HepG2 (cell line): ENCODE measurements around the gene WWC2. TPM values are rescaled to one million over a fixed set of nuclear protein-coding genes. Genes with fewer than 3 reads are reported as not detected.

ENCODE experiments used
- ARID2 ChIP-seq: sonication (generic); formaldehyde crosslinking; IDR thresholded peaks from 2 replicates; pipeline ENCODE4 v1.8.1; 2022; ENCODE audit warnings: mild to moderate bottlenecking, missing genetic modification reagents, borderline replicate concordance
- BCL6 ChIP-seq: IDR thresholded peaks from 2 replicates; pipeline ENCODE4 v1.6.1; 2016; ENCODE audit warnings: missing genetic modification reagents, missing compliant biosample characterization
- HNRNPK ChIP-seq: fragments of 200-400 bp; formaldehyde crosslinking; IDR thresholded peaks from 2 replicates; pipeline ENCODE4 v1.6.1; 2018; ENCODE audit warnings: low read length, low read depth, moderate library complexity, mild to moderate bottlenecking; ENCODE audit not compliant: poor library complexity, severe bottlenecking
- KLF11 ChIP-seq: IDR thresholded peaks from 2 replicates; pipeline ENCODE4 v1.6.1; 2016; ENCODE audit warnings: missing compliant biosample characterization
- PHF5A ChIP-seq: IDR thresholded peaks from one replicate; pipeline ENCODE4 v1.6.1; 2018; ENCODE audit warnings: low read depth, missing genetic modification reagents; ENCODE audit not compliant: unreplicated experiment
- RBAK ChIP-seq: sonication (generic); formaldehyde crosslinking; IDR thresholded peaks from 2 replicates; pipeline ENCODE4 v1.5.1; 2020; ENCODE audit warnings: mild to moderate bottlenecking, missing genetic modification reagents
- SPEN ChIP-seq: sonication (generic); formaldehyde crosslinking; IDR thresholded peaks from 2 replicates; pipeline ENCODE4 v1.5.1; 2020; ENCODE audit warnings: low read depth, mild to moderate bottlenecking, missing genetic modification reagents
- YEATS2 ChIP-seq: sonication (generic); formaldehyde crosslinking; IDR thresholded peaks from 2 replicates; pipeline ENCODE4 v1.4.0; 2020; ENCODE audit warnings: missing genetic modification reagents, borderline replicate concordance
- ZNF468 ChIP-seq: sonication (generic); formaldehyde crosslinking; IDR thresholded peaks from 2 replicates; pipeline ENCODE4 v1.8.0; 2022; ENCODE audit warnings: mild to moderate bottlenecking, moderate library complexity, missing genetic modification reagents
- ZNF546 ChIP-seq: sonication (generic); formaldehyde crosslinking; conservative IDR thresholded peaks from 2 replicates; pipeline ENCODE4 v1.8.1; 2023; ENCODE audit warnings: mild to moderate bottlenecking, missing genetic modification reagents
- ZNF644 ChIP-seq: IDR thresholded peaks from 2 replicates; pipeline ENCODE4 v1.6.1; 2016; ENCODE audit warnings: low read depth
- ZNF674 ChIP-seq: sonication (generic); formaldehyde crosslinking; IDR thresholded peaks from 2 replicates; pipeline ENCODE4 v1.5.0; 2020; ENCODE audit warnings: low read depth, mild to moderate bottlenecking, missing genetic modification reagents
- ZNF749 ChIP-seq: sonication (generic); formaldehyde crosslinking; IDR thresholded peaks from 2 replicates; pipeline ENCODE4 v1.8.0; 2022; ENCODE audit warnings: mild to moderate bottlenecking, missing genetic modification reagents, moderate library complexity, borderline replicate concordance
- polyA plus RNA-seq, 8 experiments: library from polyadenylated mRNA; depleted of rRNA in 3 of 8; stranded (reverse) in 7 of 8; unstranded in 1 of 8; fragments of >200 nt; fragmentation: Illumina TruSeq in 4 of 8; extraction: Trizol in 4 of 8; gene quantifications; 2 replicates each; pipeline versions ENCODE4 v1.2.1 to v1.2.3, GENCODE V29; 2011 to 2016; ENCODE audit warnings: low read depth in 4 of 8, missing spikeins in 1 of 8, mixed read lengths in 1 of 8; ENCODE audit not compliant: insufficient read depth in 1 of 8
- total RNA-seq, 5 experiments: library from RNA; depleted of rRNA; stranded (reverse); fragments of >200 nt; fragmentation: Illumina TruSeq; extraction: Trizol; gene quantifications; 2 replicates each; pipeline ENCODE4 v1.2.3, GENCODE V29; 2016; ENCODE audit warnings: low read depth in 1 of 5
- TF ChIP-seq, protein P1 (sequence below): sonication (generic); formaldehyde crosslinking; IDR thresholded peaks from 2 replicates; pipeline ENCODE4 v1.5.1; 2020; ENCODE audit warnings: mild to moderate bottlenecking, missing genetic modification reagents, moderate library complexity
- TF ChIP-seq, protein P2 (sequence below): sonication (generic); formaldehyde crosslinking; IDR thresholded peaks from 2 replicates; pipeline ENCODE4 v1.4.0; 2020; ENCODE audit warnings: mild to moderate bottlenecking, missing genetic modification reagents
- TF ChIP-seq, protein P3 (sequence below): sonication (generic); formaldehyde crosslinking; IDR thresholded peaks from 2 replicates; pipeline ENCODE4 v1.4.0; 2020; ENCODE audit warnings: missing genetic modification reagents
- TF ChIP-seq, protein P4 (sequence below): IDR thresholded peaks from 2 replicates; pipeline ENCODE4 v1.6.1; 2012; ENCODE audit warnings: low read depth, low read length, improper control_type of control experiment
- TF ChIP-seq, protein P5 (sequence below): sonication (generic); formaldehyde crosslinking; IDR thresholded peaks from 2 replicates; pipeline ENCODE4; 2020; ENCODE audit warnings: missing genetic modification reagents, mild to moderate bottlenecking, borderline replicate concordance

Gene WWC2
- total and polyA plus RNA-seq, 2 of the 13 experiments (the other 11 are each of a cell fraction or from before 2014, with no cell fraction given) = 40.0 to 50.1 TPM

DNA sequence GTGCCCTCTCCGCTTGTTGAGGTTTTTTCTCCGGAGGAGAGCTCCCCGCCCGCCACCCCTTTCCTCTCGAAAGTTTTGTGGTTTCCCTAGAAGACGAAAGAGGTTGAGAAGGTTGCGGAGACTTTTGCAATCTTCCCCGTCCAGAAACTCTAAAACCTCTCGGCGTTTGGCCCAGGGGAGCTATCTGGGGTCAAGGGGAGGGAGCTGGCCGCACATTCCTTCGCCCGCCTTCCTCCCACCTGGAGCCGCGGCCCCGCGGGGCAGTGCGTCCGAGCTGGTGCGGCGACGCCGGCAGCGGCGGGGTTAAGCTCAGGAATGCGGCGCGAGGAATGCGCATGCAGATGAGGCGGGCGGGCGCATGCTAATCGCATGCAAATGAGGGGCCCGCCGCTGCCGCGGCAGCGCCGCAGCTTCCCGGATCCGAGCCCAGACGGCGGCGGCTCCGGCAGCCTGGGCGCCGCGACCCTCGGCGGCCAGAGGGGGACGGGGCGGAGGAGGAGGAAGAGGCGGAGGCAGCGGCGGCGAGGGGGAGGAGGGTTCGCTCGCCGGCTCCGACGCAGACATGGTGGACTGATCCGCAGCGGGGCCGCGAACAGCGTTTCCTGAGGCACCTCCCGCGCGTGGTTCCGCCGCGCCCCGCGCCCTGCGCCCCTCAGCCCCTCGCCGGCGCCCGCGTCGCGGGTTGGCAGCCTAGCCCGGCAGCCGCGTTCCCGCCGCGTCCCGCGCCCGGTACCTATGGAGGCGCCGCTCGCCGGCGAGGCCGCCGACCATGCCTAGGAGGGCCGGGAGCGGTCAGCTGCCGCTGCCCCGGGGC lies at the start of gene WWC2 (continued):
- TF ChIP-seq PHF5A (CRISPR knock-in tag) (peak; percentile 43), ARID2 (peak; percentile 77; the same call in 1 of the 2 replicates), ZNF749 (CRISPR knock-in tag) (peak; percentile 78; the same call in 1 of the 2 replicates), RBAK (CRISPR knock-in tag) (no peak), ZNF674 (no peak), BCL6 (CRISPR knock-in tag) (peak; percentile 74; the same call in 1 of the 2 replicates), HNRNPK (peak; percentile 85), KLF11 (no peak), SPEN (peak; percentile 25; the same call in 1 of the 2 replicates), ZNF546 (CRISPR knock-in tag) (peak; percentile 82), ZNF644 (CRISPR knock-in tag) (no peak), YEATS2 (CRISPR knock-in tag) (peak; percentile 49; the same call in 1 of the 2 replicates), ZNF468 (CRISPR knock-in tag) (peak; percentile 76; the same call in 1 of the 2 replicates)
- TF ChIP-seq, protein P1, sequence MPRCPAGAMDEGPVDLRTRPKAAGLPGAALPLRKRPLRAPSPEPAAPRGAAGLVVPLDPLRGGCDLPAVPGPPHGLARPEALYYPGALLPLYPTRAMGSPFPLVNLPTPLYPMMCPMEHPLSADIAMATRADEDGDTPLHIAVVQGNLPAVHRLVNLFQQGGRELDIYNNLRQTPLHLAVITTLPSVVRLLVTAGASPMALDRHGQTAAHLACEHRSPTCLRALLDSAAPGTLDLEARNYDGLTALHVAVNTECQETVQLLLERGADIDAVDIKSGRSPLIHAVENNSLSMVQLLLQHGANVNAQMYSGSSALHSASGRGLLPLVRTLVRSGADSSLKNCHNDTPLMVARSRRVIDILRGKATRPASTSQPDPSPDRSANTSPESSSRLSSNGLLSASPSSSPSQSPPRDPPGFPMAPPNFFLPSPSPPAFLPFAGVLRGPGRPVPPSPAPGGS (CRISPR knock-in tag) = peak; percentile 73
- TF ChIP-seq, protein P2, sequence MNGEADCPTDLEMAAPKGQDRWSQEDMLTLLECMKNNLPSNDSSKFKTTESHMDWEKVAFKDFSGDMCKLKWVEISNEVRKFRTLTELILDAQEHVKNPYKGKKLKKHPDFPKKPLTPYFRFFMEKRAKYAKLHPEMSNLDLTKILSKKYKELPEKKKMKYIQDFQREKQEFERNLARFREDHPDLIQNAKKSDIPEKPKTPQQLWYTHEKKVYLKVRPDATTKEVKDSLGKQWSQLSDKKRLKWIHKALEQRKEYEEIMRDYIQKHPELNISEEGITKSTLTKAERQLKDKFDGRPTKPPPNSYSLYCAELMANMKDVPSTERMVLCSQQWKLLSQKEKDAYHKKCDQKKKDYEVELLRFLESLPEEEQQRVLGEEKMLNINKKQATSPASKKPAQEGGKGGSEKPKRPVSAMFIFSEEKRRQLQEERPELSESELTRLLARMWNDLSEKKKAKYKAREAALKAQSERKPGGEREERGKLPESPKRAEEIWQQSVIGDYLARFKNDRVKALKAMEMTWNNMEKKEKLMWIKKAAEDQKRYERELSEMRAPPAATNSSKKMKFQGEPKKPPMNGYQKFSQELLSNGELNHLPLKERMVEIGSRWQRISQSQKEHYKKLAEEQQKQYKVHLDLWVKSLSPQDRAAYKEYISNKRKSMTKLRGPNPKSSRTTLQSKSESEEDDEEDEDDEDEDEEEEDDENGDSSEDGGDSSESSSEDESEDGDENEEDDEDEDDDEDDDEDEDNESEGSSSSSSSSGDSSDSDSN = peak; percentile 84
- TF ChIP-seq, protein P3, sequence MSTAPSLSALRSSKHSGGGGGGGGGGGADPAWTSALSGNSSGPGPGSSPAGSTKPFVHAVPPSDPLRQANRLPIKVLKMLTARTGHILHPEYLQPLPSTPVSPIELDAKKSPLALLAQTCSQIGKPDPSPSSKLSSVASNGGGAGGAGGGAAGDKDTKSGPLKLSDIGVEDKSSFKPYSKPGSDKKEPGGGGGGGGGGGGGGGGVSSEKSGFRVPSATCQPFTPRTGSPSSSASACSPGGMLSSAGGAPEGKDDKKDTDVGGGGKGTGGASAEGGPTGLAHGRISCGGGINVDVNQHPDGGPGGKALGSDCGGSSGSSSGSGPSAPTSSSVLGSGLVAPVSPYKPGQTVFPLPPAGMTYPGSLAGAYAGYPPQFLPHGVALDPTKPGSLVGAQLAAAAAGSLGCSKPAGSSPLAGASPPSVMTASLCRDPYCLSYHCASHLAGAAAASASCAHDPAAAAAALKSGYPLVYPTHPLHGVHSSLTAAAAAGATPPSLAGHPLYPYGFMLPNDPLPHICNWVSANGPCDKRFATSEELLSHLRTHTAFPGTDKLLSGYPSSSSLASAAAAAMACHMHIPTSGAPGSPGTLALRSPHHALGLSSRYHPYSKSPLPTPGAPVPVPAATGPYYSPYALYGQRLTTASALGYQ (CRISPR knock-in tag) = peak; percentile 73
- TF ChIP-seq, protein P4, sequence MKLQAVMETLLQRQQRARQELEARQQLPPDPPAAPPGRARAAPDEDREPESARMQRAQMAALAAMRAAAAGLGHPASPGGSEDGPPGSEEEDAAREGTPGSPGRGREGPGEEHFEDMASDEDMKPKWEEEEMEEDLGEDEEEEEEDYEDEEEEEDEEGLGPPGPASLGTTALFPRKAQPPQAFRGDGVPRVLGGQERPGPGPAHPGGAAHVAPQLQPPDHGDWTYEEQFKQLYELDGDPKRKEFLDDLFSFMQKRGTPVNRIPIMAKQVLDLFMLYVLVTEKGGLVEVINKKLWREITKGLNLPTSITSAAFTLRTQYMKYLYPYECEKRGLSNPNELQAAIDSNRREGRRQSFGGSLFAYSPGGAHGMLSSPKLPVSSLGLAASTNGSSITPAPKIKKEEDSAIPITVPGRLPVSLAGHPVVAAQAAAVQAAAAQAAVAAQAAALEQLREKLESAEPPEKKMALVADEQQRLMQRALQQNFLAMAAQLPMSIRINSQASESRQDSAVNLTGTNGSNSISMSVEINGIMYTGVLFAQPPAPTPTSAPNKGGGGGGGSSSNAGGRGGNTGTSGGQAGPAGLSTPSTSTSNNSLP = 0 out of 2 replicates have a peak, but pooled peaks have one; percentile 25
- TF ChIP-seq, protein P5, sequence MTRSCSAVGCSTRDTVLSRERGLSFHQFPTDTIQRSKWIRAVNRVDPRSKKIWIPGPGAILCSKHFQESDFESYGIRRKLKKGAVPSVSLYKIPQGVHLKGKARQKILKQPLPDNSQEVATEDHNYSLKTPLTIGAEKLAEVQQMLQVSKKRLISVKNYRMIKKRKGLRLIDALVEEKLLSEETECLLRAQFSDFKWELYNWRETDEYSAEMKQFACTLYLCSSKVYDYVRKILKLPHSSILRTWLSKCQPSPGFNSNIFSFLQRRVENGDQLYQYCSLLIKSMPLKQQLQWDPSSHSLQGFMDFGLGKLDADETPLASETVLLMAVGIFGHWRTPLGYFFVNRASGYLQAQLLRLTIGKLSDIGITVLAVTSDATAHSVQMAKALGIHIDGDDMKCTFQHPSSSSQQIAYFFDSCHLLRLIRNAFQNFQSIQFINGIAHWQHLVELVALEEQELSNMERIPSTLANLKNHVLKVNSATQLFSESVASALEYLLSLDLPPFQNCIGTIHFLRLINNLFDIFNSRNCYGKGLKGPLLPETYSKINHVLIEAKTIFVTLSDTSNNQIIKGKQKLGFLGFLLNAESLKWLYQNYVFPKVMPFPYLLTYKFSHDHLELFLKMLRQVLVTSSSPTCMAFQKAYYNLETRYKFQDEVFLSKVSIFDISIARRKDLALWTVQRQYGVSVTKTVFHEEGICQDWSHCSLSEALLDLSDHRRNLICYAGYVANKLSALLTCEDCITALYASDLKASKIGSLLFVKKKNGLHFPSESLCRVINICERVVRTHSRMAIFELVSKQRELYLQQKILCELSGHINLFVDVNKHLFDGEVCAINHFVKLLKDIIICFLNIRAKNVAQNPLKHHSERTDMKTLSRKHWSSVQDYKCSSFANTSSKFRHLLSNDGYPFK (CRISPR knock-in tag) = peak; percentile 59; the same call in 1 of the 2 replicates
